NCI-H345 treated with DMSO at 0.1 percent for 48 hours (cell line): ENCODE results near the gene TP53BP2.
"Not testable (repeated sequence)": the region's sequence is repeated elsewhere in the genome, so short reads cannot be mapped to it uniquely, and the experiment has no call there.

Experiments used
- DNase-seq: peaks from one replicate; lab custom pipeline; 2025; ENCODE audit not compliant: unreplicated experiment; lab: John Stamatoyannopoulos, UW

Gene TP53BP2

DNA sequence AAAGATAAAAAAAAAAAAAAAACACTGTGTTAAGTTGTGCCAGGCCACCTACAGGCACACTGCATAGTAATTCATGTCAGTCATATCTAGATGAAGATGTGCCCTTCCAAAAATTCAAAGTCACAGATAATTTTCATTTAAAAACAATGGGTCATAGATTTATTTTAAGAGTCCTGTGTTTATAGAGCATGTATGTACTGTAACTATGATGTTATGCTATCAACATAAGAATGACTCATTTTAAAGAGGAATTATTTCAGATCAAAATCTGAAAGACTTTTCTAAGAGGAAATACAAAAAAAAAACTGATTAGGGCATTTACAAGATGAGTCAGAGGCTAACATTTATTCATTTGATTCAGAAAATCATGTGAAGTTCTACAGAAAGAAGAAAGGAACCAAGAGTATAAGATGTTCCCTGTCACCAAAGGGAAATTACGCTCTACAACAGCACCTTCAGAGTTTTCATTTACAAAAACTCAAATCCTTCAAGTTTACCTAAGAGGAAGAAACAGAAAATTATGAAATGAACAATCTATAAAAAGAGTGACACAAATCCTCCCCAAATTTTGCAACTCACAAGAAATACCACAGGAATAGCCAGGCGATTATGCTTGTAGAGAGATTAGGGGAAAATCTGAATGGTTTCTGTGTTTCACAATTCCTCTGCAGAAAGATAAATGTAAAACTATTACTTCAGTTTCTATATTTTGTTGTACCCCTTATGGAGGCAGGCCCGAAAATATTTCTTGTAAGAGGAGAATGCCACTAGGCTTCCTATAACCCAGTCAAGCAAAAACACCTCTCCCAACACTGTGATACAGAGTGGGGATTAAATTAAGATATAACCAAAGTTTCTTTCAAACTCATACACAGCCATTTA, 13.8 kb downstream of the TP53BP2 start:
- DNase-seq: no peak

DNA sequence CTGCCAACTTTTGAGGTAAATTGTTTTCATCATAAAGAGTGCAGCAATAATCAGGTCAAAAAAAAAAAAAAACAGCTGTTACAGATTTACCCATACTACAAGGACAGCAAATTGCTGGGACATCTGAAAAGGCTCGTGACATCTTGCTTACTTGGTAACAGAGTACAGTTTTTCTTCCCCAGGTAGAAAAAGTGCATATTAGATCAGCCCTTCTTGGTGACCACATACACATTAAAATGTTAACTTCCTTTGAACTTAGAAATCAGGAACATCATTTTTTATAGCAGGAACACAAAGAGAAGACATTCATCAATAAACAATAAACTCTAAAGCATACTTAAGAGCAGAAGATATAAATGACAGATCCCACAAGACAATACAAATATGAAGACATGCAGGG, 16.1 kb downstream of the TP53BP2 start:
- DNase-seq: no peak

DNA sequence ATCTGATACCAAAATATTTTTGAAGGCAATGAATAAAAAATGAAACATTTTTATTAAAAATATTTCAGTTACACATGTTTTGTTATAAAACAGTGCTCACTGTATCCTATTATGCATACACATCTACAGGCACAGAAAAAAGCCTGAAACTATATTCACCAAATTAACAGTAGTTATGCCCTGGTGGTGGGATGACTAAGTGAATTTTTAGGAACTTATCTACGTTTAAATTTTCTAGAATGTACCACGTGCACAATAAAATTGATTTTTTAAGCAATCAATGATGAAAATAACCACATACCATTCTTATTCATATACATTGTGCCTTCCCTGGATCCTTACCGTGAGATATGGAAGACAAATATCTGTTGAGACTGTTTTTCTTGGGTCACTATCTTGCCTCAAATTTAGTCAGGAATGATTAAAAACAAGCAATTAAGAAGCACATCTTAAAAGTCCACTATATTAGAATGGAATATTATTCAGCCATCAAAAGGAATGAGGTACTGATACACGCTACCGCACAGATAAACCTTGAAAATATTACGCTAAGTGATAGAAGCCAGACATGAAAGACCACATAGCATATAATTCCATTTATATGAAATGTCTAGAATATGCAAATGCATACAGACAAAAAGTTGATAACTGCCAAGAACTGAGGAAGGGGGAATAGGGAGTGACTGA, 17.4 kb downstream of the TP53BP2 start:
- DNase-seq: no peak

DNA sequence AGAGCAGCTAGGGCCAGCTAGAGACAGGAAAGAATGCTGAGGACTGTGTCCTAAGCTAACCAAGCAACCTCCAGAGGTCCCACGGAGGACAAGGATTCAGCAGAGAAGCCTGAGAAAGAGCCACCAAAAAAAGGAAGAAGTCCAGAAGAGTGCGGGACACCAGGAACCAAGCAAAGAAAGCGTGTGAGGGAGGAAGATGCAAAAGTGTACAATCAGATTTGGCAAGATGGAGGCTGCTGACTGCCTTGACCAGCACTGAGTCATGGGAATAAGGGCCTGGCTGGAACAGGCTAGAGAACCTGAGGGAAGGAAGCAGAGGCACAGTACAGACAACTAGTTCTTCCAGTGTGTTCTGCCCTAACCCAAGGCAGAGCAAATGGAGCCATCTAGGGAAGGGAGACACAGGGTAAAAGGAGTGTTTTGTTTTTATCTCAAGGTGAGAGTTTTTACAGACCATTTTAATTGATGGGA, 18.5 kb downstream of the TP53BP2 start:
- DNase-seq: no peak

DNA sequence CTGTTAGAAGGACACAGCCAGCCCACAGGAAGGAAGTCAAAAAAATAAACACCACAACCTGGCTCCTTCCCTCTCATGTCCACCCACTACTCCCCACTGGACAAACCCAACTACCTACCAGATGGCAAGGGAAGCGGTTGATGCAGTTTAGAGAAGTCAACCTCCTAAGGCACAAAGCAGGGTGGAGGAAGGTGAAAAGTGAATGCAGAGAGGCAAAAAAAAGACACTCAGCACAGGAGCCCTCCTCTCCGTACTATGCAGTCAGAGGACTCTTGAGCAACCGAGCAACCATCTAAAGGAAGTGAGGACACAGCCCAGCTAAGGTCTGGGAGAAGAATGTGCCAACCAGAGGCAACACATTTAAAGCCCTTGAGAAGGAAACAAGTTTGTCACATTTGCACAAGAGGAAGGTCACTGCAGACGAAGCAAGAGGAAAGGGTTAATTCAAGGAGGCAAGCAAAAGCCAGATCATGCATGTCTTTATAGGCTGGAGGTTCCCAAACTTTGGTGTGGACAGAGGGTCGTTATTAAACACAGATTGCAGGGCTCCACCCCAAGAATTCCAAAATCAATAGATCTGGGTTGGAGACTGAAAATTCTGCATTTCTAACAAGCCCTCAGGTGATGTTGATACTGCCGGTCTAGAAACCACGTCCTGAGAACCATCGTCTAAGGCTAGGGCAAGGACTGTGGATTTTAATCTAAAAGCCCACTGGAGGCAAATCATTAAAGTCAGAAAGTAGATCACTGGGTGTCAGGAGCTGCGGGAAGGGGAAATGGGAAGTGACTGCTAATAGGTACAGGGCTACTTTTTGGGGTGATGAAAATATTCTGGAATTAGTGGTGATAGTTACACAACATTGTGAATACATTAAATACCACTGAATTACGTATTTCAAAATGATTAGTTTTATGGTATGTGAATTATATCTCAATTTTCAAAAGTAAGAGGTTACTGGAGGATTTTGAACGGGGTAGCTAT, 19.7 kb downstream of the TP53BP2 start:
- DNase-seq: no peak

DNA sequence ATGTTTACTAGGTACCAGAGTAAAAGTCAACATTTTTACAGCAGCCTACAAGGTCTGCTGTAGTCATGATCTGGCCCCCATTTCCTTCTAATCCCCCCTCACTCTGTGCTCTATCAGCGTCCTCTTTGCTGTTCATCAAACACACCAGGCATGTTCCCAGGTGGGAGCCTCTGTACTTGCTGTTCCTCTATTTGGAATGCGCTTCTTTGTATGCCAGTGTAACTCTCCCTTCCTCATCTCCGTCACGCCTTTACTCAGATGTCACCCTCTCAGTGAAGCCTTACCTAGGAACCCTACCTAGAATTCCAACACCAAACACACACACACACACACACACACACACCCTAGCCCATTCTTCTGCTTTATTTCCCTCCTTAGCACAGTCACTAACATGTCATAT, 21.0 kb downstream of the TP53BP2 start:
- no peak for DNase-seq

DNA sequence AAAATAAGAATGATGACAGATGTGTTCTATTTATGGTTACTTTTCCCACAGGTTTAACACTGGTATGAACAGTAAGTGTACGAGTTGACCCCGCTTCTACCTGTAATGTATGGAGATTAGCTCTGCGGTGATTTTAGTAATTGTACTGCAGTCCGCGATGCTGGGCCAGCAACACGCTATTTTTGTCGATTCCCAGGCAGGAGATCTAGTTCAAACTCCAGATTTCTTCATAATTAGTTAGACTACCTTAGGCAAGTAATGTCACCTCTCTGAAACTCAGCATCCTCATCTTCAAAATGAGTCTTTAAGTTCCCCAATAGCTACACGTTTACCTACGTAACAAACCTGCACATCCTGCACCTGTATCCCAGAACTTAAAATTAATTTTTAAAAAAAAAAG, 21.5 kb downstream of the TP53BP2 start:
- DNase-seq: no peak

DNA sequence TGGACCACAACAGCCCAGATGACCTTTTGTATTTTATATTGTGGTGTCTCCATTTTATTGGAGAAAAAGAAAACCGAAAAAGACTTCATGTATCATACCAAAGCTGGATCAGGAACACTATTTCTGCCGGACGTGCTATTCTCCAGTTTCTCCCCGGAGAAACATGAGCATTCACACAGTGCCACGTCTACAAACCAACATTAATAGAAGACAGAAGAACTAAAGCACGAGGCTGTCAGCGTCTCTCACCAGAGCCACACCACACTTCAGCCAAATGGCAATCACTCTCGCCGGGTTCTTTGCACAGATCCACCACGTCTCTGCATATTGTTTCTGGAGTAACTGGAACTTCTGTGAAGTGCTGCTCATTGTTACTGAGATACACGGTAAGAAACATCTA, 24.8 kb downstream of the TP53BP2 start:
- DNase-seq: no peak

DNA sequence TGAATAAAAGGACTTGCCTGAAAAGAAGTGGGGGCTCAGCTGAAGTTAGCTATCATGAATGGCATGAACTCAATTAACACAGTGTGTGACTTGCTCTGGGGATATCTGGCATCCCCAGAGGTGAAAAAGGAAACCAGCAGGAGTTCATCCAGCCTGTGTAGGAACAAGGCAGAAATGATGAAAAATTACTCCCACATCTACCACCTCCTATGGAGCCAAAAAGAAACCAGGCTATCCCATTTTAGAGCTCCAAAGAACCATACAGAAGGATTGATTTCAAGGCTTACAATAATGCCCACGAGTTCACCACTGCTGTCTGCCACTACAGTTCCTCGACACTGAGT, 25.3 kb downstream of the TP53BP2 start:
- no peak for DNase-seq

DNA sequence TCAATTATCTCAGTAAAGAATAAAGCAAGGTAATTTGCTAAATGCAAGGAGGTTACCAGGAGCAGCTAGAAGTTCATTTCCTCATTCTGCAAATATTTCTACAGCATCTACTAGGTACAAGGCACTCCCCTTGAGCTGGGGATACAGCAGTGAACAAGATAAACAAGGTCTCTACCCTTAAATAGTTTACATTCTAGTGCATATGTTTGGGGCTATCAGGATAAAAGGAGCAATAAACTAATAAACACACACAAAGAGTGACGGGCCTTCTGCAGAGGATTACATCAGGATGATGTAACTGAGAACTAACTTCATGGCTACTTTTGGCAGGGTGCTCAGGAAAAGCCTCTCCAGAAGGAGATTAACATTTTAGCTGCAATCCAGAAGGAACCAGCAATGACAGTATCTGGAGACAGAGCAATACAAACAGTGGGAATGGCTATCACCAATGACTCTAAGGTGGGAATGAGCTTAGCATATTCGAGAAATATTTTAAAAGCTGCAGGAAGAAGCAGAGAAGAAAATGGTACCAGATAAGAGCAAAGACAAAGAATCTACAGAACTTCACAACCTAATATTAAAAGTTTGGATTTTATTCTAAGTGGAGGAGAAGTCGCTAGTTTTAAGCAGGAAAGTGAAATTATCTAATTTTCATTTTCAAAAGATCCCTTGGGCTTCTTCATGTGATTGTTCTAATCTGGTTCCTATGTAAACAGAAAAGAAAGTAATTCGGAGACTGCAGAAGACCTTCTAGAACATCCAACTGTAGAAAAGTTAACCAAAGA, 25.8 kb downstream of the TP53BP2 start:
- DNase-seq: no peak

DNA sequence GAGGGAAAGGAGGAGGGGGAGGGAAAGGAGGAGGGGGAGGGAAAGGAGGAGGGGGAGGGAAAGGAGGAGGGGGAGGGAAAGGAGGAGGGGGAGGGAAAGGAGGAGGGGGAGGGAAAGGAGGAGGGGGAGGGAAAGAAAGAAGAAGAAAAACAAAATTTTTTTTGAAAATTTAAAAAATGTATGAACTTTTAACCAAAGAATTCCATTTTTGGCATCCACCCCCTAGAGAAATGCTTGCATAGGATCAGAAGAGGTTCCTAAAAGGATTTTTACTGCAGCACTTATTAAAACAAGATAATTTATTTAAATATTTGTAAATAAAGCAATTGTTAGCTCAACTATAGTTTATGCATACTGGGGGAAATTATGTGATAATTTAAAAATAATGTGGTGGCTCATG, 28.5 kb downstream of the TP53BP2 start:
- not testable (repeated sequence) for DNase-seq

DNA sequence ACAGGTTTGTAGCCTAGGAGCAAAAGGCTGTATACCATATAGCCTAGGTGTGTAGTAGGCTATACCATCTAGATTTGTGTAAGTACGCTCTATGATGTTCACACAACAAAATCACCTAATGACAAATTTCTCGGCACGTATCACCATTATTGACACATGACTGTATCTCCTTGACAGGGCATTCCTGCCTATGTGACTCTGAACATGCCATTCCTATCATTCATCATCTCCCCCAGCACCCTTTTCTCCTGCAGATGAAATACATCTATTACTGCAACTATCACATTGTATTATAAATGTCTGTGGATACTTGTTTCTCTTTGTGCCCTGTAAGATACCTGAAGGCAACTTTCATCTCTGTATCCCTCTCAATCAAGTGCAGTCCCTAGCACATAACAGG, 29.9 kb downstream of the TP53BP2 start:
- no peak for DNase-seq

DNA sequence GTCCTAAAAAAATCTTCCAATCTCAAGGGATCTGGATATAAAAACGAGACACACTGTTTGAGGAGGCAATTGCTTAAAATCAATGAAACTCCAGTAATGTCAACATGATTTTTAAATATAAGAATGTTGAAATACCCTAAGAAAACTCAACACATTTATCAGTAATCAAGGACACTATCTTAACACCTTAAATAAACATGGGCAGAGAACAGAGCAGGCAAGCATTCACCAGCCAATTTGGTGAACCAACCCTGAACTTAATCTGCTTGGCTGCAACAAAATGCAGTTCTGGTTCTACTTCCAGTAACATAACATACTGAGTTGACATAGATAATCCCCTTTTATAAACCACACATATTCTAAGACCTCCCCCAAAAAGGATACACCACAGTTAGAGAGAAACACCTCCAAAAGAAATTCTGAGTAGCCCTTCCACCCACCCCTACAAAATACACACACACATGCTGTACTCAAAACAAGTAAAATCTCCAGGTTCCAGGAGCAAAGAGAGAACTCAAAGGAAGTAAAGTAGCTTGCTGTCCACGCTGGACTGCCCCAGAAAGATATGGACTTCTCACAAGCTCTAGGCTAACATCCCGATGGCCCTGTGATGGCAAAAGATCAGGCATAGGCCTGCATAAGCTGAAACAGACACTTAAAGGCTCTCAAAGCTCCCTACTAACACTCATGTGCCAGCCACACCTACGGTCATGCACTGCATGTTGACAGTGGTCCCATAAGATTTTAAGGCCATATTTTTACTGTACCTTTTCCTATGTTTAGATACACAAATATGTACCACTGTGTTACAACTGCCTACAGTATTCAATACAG, 30.5 kb downstream of the TP53BP2 start:
- DNase-seq: no peak

DNA sequence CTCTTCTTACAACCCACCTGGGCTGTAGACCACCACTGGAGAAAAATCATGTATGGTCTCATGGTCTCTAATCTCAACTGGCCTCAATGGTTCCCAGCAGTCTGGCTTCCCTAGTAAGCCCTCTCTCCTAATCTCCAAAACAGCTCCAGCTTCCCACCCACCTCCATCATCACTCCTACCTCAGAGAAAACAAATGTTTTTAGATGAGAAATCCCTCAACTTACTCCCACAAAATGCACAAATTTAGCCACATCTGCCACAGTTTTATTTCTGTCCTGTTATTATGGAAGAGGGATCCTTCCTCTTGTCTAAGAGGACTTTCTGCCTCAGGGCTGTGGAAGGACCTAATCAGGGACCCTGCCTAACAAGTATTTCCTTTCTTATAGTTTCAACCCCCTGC, 32.1 kb downstream of the TP53BP2 start:
- no peak for DNase-seq

DNA sequence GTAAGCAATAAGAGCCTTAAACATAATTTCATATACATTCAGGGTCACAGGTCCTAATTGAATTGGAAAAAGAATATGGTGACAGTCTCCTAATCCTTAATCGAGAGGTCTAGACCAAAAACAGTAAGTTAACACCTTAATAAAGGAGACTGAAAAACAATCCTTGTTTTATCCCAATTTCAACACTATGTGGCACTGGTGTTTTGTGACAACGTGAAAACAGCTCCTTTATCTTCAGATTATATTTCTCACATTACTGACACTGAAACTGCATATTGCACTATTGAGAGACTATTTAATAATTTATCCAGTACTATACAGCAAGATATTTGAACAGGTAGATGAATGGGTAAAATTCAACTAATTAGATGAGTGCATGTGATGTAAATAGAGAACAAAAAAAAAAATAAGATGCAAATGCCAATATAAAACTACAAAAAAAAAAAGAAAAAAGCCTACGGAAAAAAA, 34.1 kb downstream of the TP53BP2 start:
- no peak for DNase-seq

DNA sequence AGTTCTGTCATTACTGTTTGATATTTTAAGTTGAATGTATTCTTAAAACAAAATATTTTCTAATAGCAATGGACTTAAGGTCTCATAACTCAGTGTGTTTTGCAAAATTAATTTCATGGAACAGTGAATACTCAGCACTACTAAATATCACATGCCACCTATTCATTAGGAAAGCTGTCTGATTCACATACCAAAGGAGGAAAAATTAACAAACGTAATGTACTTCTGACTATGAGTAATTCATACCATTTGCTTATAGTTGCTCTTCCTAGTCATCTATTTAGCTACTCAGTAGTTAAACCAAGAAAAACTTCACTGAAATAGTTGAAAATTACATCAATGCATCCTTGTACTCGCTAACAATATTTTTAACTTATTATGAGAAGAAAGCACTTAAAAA, 35.2 kb downstream of the TP53BP2 start:
- no peak for DNase-seq

DNA sequence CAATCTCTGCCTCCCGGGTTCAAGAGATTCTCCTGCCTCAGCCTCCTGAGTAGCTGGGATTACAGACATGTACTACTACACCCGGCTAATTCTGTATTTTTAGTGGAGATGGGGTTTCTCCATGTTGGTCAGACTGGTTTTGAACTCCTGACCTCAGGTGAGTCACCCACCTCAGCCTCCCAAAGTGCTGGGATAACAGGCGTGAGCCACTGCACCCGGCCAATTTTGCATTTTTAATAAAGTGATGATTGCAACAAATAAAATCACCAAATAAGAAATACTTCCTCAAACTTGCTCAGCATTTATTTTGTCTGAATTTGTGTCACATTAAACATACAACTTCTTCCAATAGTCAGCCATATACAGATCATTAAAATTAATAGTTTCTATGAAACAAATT, 35.8 kb downstream of the TP53BP2 start:
- not testable (repeated sequence) for DNase-seq

DNA sequence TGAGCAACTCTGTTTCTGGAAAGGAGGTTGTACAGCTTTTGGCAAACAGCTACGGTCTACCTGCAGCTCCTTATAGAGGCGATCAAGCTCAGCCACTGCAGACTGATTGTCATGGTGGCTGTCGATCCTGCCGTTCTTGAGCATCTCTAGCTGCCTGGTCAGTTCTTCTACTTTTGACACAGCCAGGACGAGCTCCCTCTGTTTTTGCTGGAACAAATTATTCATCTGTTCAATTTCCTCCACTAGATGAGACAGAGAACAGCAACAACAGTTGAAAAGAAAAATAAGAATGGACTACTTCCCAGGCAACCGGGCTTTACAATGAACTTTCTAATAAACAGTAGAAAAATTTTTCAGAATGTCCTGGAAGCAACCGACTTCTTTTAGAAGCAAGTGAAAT, 42.5 kb downstream of the TP53BP2 start:
- DNase-seq: no peak

DNA sequence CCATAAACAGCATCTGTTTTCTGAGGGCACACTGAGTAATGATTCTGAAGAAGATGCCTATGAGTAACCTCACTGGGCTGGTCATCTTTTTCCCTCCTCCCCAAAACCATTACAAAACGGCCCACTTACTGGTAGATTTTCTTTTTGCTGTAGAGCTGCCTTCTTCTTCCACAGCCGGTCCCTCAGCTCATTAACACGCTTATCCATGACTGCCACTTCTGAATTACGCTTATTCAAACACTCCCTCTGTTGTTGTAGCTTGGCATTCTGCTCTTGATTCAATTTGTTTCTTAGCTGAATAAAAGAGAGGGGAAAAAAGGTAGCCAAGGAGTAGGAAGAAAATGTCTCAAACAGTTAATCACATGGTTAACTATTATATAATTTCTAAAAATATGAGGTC, 43.1 kb downstream of the TP53BP2 start:
- no peak for DNase-seq

DNA sequence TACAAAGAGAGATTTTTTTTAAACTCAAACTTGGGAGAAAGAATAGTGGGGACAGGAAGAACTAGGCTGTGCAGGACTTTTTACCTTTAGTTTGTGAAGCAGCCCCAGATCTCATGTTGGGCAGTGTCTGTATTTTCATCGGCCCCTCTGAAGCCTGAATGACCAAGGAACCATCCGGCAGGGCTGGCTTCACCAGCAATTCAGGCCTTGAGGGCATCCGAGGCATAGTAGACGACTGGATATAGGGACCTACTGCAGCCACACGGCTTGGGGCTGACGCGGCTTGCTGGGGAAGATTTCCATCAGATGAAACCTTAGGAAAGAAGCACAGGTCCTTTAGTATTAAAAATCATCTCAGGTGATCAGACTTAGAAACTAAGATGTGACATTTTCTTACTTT, 43.7 kb downstream of the TP53BP2 start:
- no peak for DNase-seq
